ENCODE data around the gene VAV1.

The VAV1 gene

DNA sequence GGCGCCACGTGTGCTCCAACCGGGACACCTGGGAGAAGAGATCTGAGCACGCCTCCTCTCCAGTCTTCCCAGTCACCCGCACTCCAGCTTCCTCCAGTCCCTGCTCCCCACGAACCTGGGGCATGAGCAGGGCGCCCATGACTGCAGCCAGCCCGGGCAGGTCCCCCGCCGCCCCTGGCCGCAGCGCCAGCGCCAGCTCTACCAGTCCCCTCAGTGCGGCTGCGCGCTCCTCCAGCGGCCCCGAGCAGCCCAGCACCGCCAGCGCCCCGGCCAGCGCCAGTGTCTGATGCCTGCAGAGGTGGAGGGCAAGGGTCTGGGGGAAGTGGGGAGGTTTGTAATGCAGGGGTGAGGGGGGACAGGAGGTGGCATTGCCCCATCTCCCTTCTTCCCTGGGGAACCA is 18.4 kb upstream of the VAV1 start:
- Histone ChIP-seq H3K27ac (replicated peaks) (no peak overlapping the region), H3K27me3 (ENCODE audit: insufficient read depth, poor library complexity, severe bottlenecking) (no peaks in the 10 kb centered on the region), H3K4me3 (replicated peaks; ENCODE audit: insufficient read depth, low read length) (no peak overlapping the region)
- TF ChIP-seq GABPA (IDR thresholded peaks at IDR 0.05; ENCODE audit: low read depth) (no peak), CTCF (IDR thresholded peaks at IDR 0.05; ENCODE audit: insufficient read depth, low read length) (no peak), POLR2AphosphoS5 (IDR thresholded peaks at IDR 0.05; ENCODE audit: low read depth) (no peak), SPI1 (IDR thresholded peaks at IDR 0.05; ENCODE audit: borderline replicate concordance, low read depth) (no peak), REST (IDR thresholded peaks at IDR 0.05; ENCODE audit: insufficient replicate concordance, low read depth) (no peak)
- DNase-seq (ENCODE audit: low read depth in 1 of 2, low spot score in 1 of 2): no peak

GRCh38 chr19:6754653-6755463 is 17.6 kb upstream of the VAV1 start:
- Histone ChIP-seq H3K27me3 (ENCODE audit: insufficient read depth, poor library complexity, severe bottlenecking) (no peaks in the 10 kb centered on the region), H3K27ac (replicated peaks) (no peak overlapping the region), H3K4me3 (replicated peaks; ENCODE audit: insufficient read depth, low read length) (no peak overlapping the region)
- TF ChIP-seq GABPA (IDR thresholded peaks at IDR 0.05; ENCODE audit: low read depth) (no peak), CTCF (IDR thresholded peaks at IDR 0.05; ENCODE audit: insufficient read depth, low read length) (no peak), REST (IDR thresholded peaks at IDR 0.05; ENCODE audit: insufficient replicate concordance, low read depth) (no peak), SPI1 (IDR thresholded peaks at IDR 0.05; ENCODE audit: borderline replicate concordance, low read depth) (no peak), POLR2AphosphoS5 (IDR thresholded peaks at IDR 0.05; ENCODE audit: low read depth) (no peak)
- no peak for DNase-seq (ENCODE audit: low read depth in 1 of 2, low spot score in 1 of 2)

GRCh38 chr19:6760606-6761005 is 11.9 kb upstream of the VAV1 start:
- TF ChIP-seq POLR2AphosphoS5 (IDR thresholded peaks at IDR 0.05; ENCODE audit: low read depth) (no peak), SPI1 (IDR thresholded peaks at IDR 0.05; ENCODE audit: borderline replicate concordance, low read depth) (no peak), GABPA (IDR thresholded peaks at IDR 0.05; ENCODE audit: low read depth) (no peak), REST (IDR thresholded peaks at IDR 0.05; ENCODE audit: insufficient replicate concordance, low read depth) (no peak), CTCF (IDR thresholded peaks at IDR 0.05; ENCODE audit: insufficient read depth, low read length) (no peak)
- no peak overlapping the region for H3K27ac ChIP-seq (replicated peaks)
- no peak for DNase-seq (ENCODE audit: low read depth in 1 of 2, low spot score in 1 of 2)
- no peaks in the 10 kb centered on the region for H3K27me3 ChIP-seq (ENCODE audit: insufficient read depth, poor library complexity, severe bottlenecking)
- H3K4me3 ChIP-seq (replicated peaks; ENCODE audit: insufficient read depth, low read length): no peak overlapping the region

Measured in HL-60 (cell line).